GM12875 (cell line): ENCODE measurements around the gene IGSF21.

Source experiments
- H3K4me3 ChIP-seq: one replicate; pipeline ENCODE4 v1.5.1; 2011; ENCODE audit warnings: low read depth, low read length, control low read depth
- TF ChIP-seq, protein P1 (sequence below): IDR thresholded peaks from 2 replicates; pipeline ENCODE4 v1.5.1; 2011; ENCODE audit warnings: low read depth, mild to moderate bottlenecking, control low read depth, inconsistent platforms, low read length, moderate library complexity, borderline replicate concordance; ENCODE audit not compliant: insufficient read depth

The IGSF21 gene

DNA sequence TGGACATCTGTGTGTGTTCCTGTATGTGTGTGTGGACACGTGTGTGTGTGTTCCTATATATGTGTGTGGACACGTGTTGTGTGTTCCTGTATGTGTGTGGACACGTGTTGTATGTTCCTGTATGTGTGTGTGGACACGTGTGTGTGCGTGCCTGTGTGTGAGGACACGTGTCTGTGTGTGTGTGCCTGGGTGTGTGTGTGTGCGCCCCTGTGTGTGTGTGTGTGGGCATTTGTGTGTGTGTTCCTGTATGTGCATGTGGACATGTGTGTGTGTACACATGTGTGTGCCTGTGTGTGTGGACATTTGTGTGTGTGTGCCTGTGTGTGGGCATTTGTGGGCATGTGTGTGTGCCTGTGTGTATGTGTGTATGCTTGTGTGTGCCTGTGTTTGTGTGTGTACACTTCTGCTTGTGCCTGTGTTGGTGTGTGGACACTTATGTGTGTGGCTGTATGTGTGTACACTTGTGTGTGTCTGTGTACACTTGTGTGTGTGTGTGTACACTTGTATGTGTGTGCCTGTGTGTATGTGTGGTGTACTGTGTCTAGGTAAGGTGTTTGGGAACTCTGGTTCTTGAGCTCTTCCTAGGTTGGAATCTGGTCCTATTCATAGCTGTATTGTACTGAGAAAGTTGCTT is 3.7 kb upstream of the IGSF21 start:
- no peak overlapping the region for H3K4me3 ChIP-seq
- TF ChIP-seq, protein P1, sequence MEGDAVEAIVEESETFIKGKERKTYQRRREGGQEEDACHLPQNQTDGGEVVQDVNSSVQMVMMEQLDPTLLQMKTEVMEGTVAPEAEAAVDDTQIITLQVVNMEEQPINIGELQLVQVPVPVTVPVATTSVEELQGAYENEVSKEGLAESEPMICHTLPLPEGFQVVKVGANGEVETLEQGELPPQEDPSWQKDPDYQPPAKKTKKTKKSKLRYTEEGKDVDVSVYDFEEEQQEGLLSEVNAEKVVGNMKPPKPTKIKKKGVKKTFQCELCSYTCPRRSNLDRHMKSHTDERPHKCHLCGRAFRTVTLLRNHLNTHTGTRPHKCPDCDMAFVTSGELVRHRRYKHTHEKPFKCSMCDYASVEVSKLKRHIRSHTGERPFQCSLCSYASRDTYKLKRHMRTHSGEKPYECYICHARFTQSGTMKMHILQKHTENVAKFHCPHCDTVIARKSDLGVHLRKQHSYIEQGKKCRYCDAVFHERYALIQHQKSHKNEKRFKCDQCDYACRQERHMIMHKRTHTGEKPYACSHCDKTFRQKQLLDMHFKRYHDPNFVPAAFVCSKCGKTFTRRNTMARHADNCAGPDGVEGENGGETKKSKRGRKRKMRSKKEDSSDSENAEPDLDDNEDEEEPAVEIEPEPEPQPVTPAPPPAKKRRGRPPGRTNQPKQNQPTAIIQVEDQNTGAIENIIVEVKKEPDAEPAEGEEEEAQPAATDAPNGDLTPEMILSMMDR, result no peak

DNA sequence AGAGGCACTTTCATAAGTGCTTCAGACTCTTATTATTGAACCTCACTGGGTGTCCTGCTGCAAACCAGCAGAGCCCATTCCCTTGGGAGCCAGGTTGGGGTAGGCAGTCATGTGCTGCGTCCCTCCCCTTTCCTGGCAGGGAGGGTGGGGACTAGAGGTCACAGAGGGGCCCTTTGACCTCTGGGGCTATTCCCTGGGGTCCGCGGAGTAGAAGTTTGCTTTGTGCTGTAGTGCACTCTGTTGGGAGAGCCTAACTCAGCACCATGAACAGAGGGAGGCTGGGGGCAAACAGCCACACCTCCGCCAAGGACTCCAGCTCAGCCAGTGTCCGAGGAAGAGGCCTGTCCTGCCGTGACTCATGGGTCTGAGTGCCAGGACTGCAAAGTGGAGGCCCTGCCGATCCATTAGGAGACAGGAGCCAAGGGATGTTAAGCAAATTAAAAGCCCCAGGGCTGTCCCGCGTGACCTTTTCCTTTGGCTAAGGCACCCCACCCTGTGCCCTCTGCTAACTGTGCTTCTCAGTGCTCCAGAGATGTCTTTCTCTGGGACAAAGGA is 3.0 kb upstream of the IGSF21 start:
- TF ChIP-seq, protein P1, result no peak
- no peak overlapping the region for H3K4me3 ChIP-seq

DNA sequence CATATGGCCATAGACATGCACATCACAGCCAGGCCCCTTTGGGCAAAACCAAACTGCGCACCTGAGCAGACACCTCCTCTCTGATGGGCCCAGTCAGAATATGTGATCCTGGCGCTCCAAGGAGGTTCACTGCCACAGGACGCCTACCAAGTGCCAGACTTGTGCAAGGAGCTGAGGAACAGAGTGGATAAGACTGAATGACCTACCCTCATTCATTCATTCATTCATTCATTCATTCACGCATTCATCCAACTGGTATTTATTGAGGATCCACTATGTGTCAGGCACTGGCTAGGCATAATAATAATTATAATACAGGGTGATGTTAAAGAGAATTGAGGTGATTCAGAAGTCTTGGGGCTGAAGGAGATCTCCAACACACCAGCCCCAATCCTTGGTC is 2.4 kb upstream of the IGSF21 start:
- TF ChIP-seq, protein P1, result no peak
- no peak overlapping the region for H3K4me3 ChIP-seq

DNA sequence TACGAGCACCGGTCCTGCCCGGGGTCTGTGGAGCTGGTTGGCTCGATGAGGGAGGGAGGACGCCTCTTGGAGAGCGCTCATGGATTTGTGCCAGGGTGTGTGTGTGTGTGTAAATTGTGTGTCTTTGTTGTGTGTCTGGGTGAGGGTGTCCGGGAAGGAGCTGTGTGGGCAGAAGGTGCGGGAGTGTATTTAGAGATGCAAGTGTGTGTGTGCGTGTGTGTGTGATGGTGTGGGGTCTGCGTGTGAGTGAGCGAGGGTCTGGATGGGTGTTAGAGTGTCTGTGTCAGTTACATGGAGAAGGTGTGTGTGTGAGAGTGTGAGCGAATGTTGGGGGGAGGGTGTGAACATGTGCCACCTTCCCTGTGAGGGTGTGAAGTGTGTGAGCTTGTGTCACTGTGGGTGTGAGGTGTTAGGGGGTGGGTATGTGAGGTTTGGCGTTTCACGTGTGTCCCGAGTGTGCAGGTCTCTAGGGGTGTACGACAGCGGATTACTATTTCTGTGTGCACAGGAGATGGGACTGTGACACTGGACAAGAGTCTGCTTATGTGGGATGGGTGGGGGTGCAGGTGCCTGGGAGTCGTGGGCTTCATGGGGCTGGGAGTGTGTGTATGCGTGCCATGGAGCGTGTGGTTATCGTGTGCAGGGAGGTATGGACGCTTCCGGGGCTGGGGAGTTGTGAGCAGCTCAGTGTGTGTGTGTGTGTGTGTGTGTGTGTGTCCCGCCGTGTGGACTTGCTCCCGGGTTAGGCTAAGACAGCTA is 880 bp downstream of the IGSF21 start:
- no peak overlapping the region for H3K4me3 ChIP-seq
- TF ChIP-seq, protein P1, result no peak

DNA sequence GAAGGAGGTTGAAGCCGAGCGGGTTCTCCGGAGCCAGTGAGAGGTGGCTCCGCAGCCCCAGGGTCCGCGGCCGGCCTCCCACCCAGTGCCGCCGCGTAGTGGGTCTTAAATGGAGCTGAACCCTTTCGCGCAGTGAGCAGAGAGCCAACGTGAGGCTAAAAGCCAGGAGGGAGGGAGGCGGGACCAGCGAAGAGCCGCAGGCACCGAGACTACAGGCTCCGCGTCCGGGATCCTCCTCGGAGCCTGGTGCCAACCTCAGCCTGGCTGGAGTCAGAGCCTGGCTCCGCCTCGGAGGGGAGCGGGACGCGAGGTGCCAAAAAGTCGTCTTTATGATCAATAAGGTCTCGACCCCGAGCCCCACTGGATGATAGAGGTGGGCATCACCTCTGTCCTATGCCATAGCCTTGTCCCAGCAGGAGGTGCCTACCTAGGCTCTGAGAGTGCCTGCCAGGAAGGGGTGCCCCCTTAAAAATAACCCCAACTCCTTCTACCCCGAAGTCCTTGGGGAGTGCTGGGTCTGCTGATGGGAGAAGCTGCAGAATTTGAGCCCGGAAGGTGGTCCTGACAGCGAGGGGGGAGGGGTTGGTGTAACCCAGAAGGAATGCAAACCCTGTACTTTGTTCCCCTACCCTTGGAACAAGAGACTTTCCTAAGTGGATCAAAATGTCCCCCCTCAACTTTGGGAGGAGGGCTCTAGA is 1.6 kb downstream of the IGSF21 start:
- H3K4me3 ChIP-seq, result no peak overlapping the region
- TF ChIP-seq, protein P1, result no peak

DNA sequence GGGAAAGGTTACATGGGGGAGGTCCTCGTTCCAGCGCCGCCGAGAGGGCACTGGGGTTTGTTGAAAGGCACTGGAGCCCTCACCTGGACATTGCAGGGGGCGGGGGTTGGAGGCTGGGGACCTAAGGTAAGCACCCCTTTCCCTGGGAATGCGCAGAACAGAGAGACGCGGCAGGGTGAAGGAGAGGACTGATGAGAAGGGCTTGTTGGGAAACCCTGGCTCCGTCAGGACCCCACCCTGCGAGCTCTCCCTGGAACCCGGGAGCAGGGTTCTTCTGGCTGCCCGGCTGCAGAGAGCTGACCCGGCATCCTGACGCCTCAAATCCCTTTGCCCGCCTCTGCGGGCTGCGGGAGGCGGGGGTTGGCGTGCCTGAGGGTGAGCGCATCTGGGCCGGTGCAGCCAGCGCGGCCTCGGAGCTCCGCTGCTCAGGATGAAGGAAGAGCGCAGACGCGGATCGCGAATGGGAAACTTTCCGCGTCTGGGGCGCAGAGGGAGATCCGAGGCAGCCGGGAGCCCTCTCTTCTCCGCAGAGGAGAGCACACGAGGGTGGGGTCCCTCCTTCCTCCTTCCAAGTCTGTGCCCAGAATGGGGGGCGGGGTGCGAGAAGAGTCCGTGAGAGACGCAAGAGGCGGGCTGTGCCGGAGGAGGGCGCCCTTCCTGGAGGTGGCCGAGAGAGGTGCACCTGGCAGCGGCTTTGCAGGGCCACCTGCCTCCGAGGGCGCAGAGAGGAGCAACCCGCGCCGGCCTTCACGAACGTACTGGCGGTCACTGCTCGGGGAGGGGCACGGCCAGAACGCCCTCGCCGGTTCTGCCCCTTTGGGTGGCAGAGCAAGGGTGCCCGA is 2.4 kb downstream of the IGSF21 start:
- no peak overlapping the region for H3K4me3 ChIP-seq
- TF ChIP-seq, protein P1, result peak; percentile 20; the same call in 1 of the 2 replicates
